GM12891 (cell line): ENCODE data around the gene MYLK.

Experiments
- POLR2AphosphoS5 ChIP-seq: IDR thresholded peaks from 2 replicates; pipeline ENCODE4 v1.6.1; 2011; ENCODE audit warnings: low read depth, low read length, control low read depth
- TAF1 ChIP-seq: IDR thresholded peaks from 2 replicates; pipeline ENCODE4 v1.6.1; 2011; ENCODE audit warnings: low read depth, low read length, control low read depth

GRCh38 chr3:123652342-123652984 lies 231.7 kb downstream of the MYLK start:
- no peak for TF ChIP-seq POLR2AphosphoS5
- no peak for TF ChIP-seq TAF1
